ENCODE results near the gene CDR2.

GRCh38 chr16:22330326-22330725 is 44.1 kb downstream of the CDR2 start:
- TF ChIP-seq CTCF (IDR thresholded peaks at IDR 0.05) (no peak), REST (IDR thresholded peaks at IDR 0.05; ENCODE audit: insufficient read depth in 1 of 2, low read depth in 2 of 2, low read length in 1 of 2) (no peak), POLR2AphosphoS5 (IDR thresholded peaks at IDR 0.05; ENCODE audit: low read depth, low read length) (no peak)

Data from Panc1 (cell line).